Heart right ventricle (tissue), 16 donors: ENCODE results near the gene PLA2G2C. TPM values are rescaled to one million over a fixed set of nuclear protein-coding genes. Genes with fewer than 3 reads are reported as not detected.
A peak's percentile ranks its signal among the peaks of the same experiment; 100 is the strongest.

Experiments used
- ATAC-seq, 8 donors: fragments of 200-7000 bp; cut with Tn5 transposase; one replicate each; pipeline ENCODE4 v1.9.1; 2020; ENCODE audit warnings: mild to moderate bottlenecking in 8 of 8, moderate library complexity in 8 of 8, moderate number of reproducible peaks in 1 of 8
- DNase-seq, 2 donors: peaks; one replicate each; pipeline ENCODE4 v3.0.0-alpha.2; 2020
- H3K27ac ChIP-seq, 10 donors: fragments of 200-600 bp; sonication (generic) in 2 of 10; one replicate each; pipeline versions ENCODE4 v1.5.0 to v1.8.0; 2020 to 2022; ENCODE audit warnings: mild to moderate bottlenecking in 3 of 10
- H3K27me3 ChIP-seq, 7 donors: fragments of 200-600 bp; one replicate each; pipeline ENCODE4 v1.8.0; 2021 to 2022; ENCODE audit warnings: mild to moderate bottlenecking in 2 of 7
- H3K36me3 ChIP-seq, 9 donors: fragments of 200-600 bp; sonication (generic) in 1 of 9; one replicate each; pipeline versions ENCODE4 v1.5.0 to v1.8.0; 2020 to 2022; ENCODE audit warnings: mild to moderate bottlenecking in 2 of 9
- H3K4me1 ChIP-seq, 9 donors: fragments of 200-600 bp; sonication (generic) in 1 of 9; one replicate each; pipeline versions ENCODE4 v1.5.0 to v1.8.0; 2020 to 2022; ENCODE audit warnings: mild to moderate bottlenecking in 4 of 9
- H3K4me3 ChIP-seq, 10 donors: fragments of 200-600 bp; sonication (generic) in 2 of 10; one replicate each; pipeline versions ENCODE4 v1.5.0 to v1.8.0; 2020 to 2022; ENCODE audit warnings: mild to moderate bottlenecking in 7 of 10, moderate library complexity in 2 of 10
- H3K9me3 ChIP-seq, 11 donors: fragments of 200-600 bp in 10 of 11; sonication (generic) in 2 of 11; one replicate each; pipeline versions ENCODE4 v1.5.0 to v1.8.0; 2013 to 2022; ENCODE audit warnings: mild to moderate bottlenecking in 2 of 11, control low read depth in 1 of 11, moderate library complexity in 1 of 11
- WGBS, 2 donors: extraction: QIAGEN DNeasy Blood & Tissue Kit; methylation state at CpG; one replicate each; pipeline ENCODE4 v1.1.7; 2013; ENCODE audit warnings: inconsistent platforms in 1 of 2; 5-methylcytosine and 5-hydroxymethylcytosine counted together
- intact Hi-C, 10 donors: fragments of 100-400 bp; cut with DNase I; formaldehyde crosslinking; loops; one replicate each; pipeline versions ENCODE4 v1.11.1 to v1.14.2; 2022
- polyA plus RNA-seq, 2 donors: library from polyadenylated mRNA; stranded (reverse); fragments of 200-250 nt; gene quantifications; one replicate each; pipeline ENCODE4 v1.2.3, GENCODE V29; 2013
- total RNA-seq, 10 donors: library from RNA; stranded (reverse); fragmentation: NEBNext Ultra II Directional in 3 of 10; extraction: Animal tissue kit (Norgen Biotek cat#: 25700) in 3 of 10; gene quantifications; one replicate each; pipeline versions ENCODE4 v1.2.1 to v1.2.4, GENCODE V29; 2021 to 2023
- TF ChIP-seq, protein P1 (sequence below), 9 donors: fragments of 200-600 bp; sonication (generic) in 2 of 9; IDR thresholded peaks; one replicate each; pipeline versions ENCODE4 v1.5.0 to v1.8.0; 2021 to 2022; ENCODE audit warnings: antibody characterized with exemption in 9 of 9, mild to moderate bottlenecking in 5 of 9, moderate library complexity in 1 of 9
- donor health status: Arrhythmogenic right ventricular cardiomyopathy.
- donor health status: ischemic (EF 13 %, LVEDD 7.1; RV severe dilation, severe dysfunction).
- donor health status: healthy with polysubstance abuse.
- donor health status: DM: no; HTN: yes; CAD: no.
- donor health status: DM: no; HTN: no; CAD: no.
- donor health status: ischemic (EF 25% LVEDD 6.9; RV normal size, moderate dysfunction).
- donor health status: ischemic (EF 25% LVEDD 5.7; RV mildly dilated, moderate dysfunction).
- donor health status: healthy.
- donor health status: DM: yes; HTN: yes; CAD: no.
- donor health status: Ischemic cardiomyopathy.
- donor health status: ischemic (EF 35%, LVEDD 5.7; RV mildly dilated, moderate dysfunction).
- donor health status: nonischemic (EF 11% LVEDD 7.7; RV severe dilation, severe dysfunction).
- donor health status: DM: yes; HTN: yes; CAD: no.
- donor health status: PGD.
- donor health status: ischemic (EF 29% LVEDD 5.4; RV normal size, mild dysfunction).
- donor health status: nonischemic (EF 23%, LVEDD 6.1; RV moderate dilation, normal function).

The PLA2G2C gene
- total and polyA plus RNA-seq, 12 donors = not detected

DNA sequence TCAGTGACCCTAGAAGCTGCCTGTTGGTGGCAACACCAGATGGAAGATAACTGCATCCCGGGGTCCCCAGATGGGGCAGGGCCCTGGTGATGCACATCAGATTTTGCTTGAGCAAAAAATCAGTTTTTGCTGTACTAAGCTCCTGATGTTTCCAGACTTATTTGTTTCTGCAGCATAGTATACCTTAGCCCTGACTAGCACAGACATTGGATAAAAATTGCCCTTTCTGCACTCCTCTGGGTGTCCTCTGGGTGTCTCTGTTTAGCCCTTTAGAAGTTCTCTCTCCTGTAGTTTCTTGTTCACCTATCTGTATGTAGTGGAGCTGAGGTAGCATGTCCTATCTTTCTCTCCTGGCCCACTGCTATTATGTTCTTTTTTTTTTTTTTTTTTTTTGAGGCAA, 30.3 kb upstream of the PLA2G2C start:
- Histone ChIP-seq H3K4me3 (no peak overlapping the region), H3K4me1 (peaks cover 0 to 11% (median 8%) of the 10 kb centered on the region in 9 donors), H3K27me3 (peaks cover 0 to 46% (median 24%) of the 10 kb centered on the region in 7 donors), H3K36me3 (no peaks in the 10 kb centered on the region), H3K9me3 (no peaks in the 10 kb centered on the region), H3K27ac (no peak overlapping the region)
- TF ChIP-seq, protein P1, sequence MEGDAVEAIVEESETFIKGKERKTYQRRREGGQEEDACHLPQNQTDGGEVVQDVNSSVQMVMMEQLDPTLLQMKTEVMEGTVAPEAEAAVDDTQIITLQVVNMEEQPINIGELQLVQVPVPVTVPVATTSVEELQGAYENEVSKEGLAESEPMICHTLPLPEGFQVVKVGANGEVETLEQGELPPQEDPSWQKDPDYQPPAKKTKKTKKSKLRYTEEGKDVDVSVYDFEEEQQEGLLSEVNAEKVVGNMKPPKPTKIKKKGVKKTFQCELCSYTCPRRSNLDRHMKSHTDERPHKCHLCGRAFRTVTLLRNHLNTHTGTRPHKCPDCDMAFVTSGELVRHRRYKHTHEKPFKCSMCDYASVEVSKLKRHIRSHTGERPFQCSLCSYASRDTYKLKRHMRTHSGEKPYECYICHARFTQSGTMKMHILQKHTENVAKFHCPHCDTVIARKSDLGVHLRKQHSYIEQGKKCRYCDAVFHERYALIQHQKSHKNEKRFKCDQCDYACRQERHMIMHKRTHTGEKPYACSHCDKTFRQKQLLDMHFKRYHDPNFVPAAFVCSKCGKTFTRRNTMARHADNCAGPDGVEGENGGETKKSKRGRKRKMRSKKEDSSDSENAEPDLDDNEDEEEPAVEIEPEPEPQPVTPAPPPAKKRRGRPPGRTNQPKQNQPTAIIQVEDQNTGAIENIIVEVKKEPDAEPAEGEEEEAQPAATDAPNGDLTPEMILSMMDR (IDR thresholded peaks at IDR 0.05) = peak in 2 of 9 donors; percentile 15 to 34
- WGBS, 2 donors = 75 to 88% methylated on average over 1 of the region's 1 CpG
- DNase-seq (no peak), ATAC-seq (no peak)
- intact Hi-C loops = loop anchor here in 1 of 10 donors (10.0 kb wide), 1 partner anchor 148 kb away; no protein-coding TSS in a partner anchor

- ATAC-seq (no peak), DNase-seq (no peak)
- intact Hi-C loops = loop anchor here in 1 of 10 donors (10.0 kb wide), 1 partner anchor 149 kb away; no protein-coding TSS in a partner anchor
- TF ChIP-seq, protein P1 (IDR thresholded peaks at IDR 0.05) = no peak
- 81 to 82% methylated on average over 6 of the region's 6 CpGs for WGBS, 2 donors
- Histone ChIP-seq H3K36me3 (no peaks in the 10 kb centered on the region), H3K4me3 (no peak overlapping the region), H3K27me3 (peaks cover 0 to 49% (median 29%) of the 10 kb centered on the region in 7 donors), H3K27ac (no peak overlapping the region), H3K4me1 (peaks cover 0 to 11% (median 8%) of the 10 kb centered on the region in 9 donors), H3K9me3 (no peaks in the 10 kb centered on the region)
Measured at GRCh38 chr1:20215716-20216115, 29.4 kb upstream of the PLA2G2C start.

- no peaks in the 10 kb centered on the region for H3K36me3 ChIP-seq
- H3K27me3 ChIP-seq = peaks cover 0 to 62% (median 40%) of the 10 kb centered on the region in 7 donors
- ATAC-seq = peak; percentile 60 to 83 (median 70)
- peak; percentile 50 to 66 for DNase-seq
- peaks cover 0 to 11% (median 8%) of the 10 kb centered on the region in 9 donors for H3K4me1 ChIP-seq
- no peak overlapping the region for H3K4me3 ChIP-seq
- no peak overlapping the region for H3K27ac ChIP-seq
- intact Hi-C loops = loop anchor here (1.0 to 10.0 kb wide), 9 partner anchors 152 to 282 kb away; no protein-coding TSS in a partner anchor
- H3K9me3 ChIP-seq = no peaks in the 10 kb centered on the region
- 6% methylated on average over 21 of the region's 21 CpGs for WGBS, 2 donors
- TF ChIP-seq, protein P1 (IDR thresholded peaks at IDR 0.05) = peak; percentile 75 to 88 (median 79)
Measured at GRCh38 chr1:20212685-20213331, 26.5 kb upstream of the PLA2G2C start.

DNA sequence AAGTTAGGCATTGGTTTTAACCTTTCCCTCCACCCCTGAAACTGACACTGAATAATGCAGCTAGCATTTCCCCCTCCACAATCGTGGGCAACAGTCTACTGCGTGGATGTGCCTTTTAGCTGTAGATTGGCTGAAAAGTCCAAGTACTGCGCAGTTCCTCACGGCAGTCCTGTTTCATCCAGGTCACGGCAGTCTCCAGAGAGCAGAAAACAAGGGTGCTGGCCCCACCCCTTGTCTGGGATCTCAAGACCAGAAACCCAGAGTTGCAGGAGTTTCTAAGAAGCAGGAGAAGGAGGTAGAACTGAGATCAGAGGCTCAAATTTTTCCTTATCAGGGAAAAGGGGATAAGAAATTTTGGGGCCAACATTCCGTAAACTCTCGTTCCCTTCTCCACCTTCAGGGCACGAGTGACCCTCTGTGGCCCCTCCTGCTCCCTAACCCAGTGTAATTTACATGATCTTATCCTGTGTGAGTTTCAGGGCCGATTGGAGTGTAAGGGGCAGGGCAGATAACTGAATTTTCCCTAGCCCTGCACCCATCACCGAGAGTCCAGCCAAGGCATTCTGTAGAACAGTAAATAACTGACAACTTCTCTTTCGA, 25.9 kb upstream of the PLA2G2C start:
- Histone ChIP-seq H3K4me3 (no peak overlapping the region), H3K27ac (no peak overlapping the region), H3K4me1 (peaks cover 0 to 11% (median 8%) of the 10 kb centered on the region in 9 donors), H3K9me3 (no peaks in the 10 kb centered on the region), H3K27me3 (peaks cover 0 to 62% (median 44%) of the 10 kb centered on the region in 7 donors), H3K36me3 (no peaks in the 10 kb centered on the region)
- DNase-seq (no peak), ATAC-seq (no peak)
- intact Hi-C loops = loop anchor here (1.0 to 10.0 kb wide), 9 partner anchors 153 to 283 kb away; no protein-coding TSS in a partner anchor
- TF ChIP-seq, protein P1 (IDR thresholded peaks at IDR 0.05) = no peak
- 59 to 60% methylated on average over 11 of the region's 11 CpGs for WGBS, 2 donors
